Parathyroid adenoma (tissue), 2 donors: ENCODE results near the gene NIT1.

Experiments used
- H2AFZ ChIP-seq: fragments of 300-600 bp; sonication (generic); one replicate; pipeline ENCODE4 v1.7.0; 2017; ENCODE audit warnings: antibody characterized with exemption, mild to moderate bottlenecking
- H3K27ac ChIP-seq: fragments of 300-600 bp; sonication (generic); one replicate; pipeline ENCODE4 v1.7.0; 2017
- H3K27me3 ChIP-seq: fragments of 300-600 bp; sonication (generic); one replicate; pipeline ENCODE4 v1.7.0; 2017; ENCODE audit warnings: low read length; ENCODE audit not compliant: control insufficient read depth, insufficient read depth
- H3K36me3 ChIP-seq: fragments of 300-600 bp; sonication (generic); one replicate; pipeline ENCODE4 v1.7.0; 2017; ENCODE audit warnings: low read length; ENCODE audit not compliant: control insufficient read depth, insufficient read depth
- H3K4me1 ChIP-seq: fragments of 300-600 bp; sonication (generic); one replicate; pipeline ENCODE4 v1.7.0; 2017; ENCODE audit warnings: control low read depth
- H3K4me2 ChIP-seq: fragments of 300-600 bp; sonication (generic); one replicate; pipeline ENCODE4 v1.7.0; 2017; ENCODE audit warnings: low read length
- H3K4me3 ChIP-seq: fragments of 300-600 bp; sonication (generic); one replicate; pipeline ENCODE4 v1.7.0; 2017; ENCODE audit warnings: low read depth, low read length
- H3K79me2 ChIP-seq: fragments of 300-600 bp; sonication (generic); one replicate; pipeline ENCODE4 v1.7.0; 2017; ENCODE audit warnings: control low read depth
- H3K9ac ChIP-seq: fragments of 300-600 bp; sonication (generic); one replicate; pipeline ENCODE4 v1.7.0; 2017; ENCODE audit warnings: mild to moderate bottlenecking
- H3K9me3 ChIP-seq: fragments of 300-600 bp; sonication (generic); one replicate; pipeline ENCODE4 v1.7.0; 2017; ENCODE audit warnings: low read length; ENCODE audit not compliant: control insufficient read depth
- TF ChIP-seq, protein P1 (sequence below): fragments of 300-600 bp; sonication (generic); IDR thresholded peaks from one replicate; pipeline ENCODE4 v1.7.0; 2017; ENCODE audit warnings: antibody characterized with exemption, mild to moderate bottlenecking
- donor health status: primary hyperparathyroidism.

The NIT1 gene

DNA sequence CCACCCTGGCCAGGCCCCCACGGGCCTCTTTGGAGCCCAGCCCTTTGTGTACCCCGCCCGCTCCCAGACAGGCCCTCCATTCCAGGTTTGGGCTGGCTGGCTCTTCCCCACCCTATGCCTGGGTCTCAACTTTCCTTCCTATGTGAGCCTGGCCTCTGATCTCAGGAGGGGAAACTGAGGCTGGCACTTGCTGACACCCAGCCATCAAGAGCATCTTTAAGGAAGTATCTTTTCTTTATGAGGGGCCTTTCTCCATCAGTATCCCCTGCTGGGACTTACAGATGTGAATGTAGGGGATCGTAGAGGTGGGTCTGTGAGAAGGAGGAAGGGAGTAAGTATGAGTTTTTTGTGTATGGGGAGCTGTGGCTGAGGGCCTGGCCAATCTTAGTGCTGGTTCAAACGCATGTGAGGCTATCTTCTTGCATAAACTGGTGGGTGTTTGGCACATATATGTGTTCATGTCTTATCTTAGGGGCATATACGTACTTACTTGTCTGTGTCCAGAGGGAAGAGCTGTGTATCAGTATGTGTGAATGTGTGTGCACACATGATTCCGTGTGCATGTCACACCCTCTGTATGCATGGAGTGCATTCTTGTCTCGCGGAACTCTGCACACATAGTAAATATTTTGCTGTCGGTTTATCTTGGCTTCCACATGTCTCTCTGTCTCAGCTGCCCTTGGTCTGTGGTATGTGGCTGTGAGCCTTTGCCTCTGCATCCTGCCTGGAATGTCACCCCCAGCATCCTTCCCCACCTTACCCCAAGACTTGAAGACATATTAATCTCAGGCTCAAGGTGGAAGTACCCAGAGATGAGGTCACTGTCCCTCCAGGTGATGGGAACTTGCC, 33.9 kb upstream of the NIT1 start:
- no peaks in the 10 kb centered on the region for H3K9me3 ChIP-seq
- no peaks in the 10 kb centered on the region for H3K27me3 ChIP-seq
- no peak overlapping the region for H3K27ac ChIP-seq
- no peak overlapping the region for H2AFZ ChIP-seq
- H3K4me3 ChIP-seq: no peak overlapping the region
- TF ChIP-seq, protein P1, sequence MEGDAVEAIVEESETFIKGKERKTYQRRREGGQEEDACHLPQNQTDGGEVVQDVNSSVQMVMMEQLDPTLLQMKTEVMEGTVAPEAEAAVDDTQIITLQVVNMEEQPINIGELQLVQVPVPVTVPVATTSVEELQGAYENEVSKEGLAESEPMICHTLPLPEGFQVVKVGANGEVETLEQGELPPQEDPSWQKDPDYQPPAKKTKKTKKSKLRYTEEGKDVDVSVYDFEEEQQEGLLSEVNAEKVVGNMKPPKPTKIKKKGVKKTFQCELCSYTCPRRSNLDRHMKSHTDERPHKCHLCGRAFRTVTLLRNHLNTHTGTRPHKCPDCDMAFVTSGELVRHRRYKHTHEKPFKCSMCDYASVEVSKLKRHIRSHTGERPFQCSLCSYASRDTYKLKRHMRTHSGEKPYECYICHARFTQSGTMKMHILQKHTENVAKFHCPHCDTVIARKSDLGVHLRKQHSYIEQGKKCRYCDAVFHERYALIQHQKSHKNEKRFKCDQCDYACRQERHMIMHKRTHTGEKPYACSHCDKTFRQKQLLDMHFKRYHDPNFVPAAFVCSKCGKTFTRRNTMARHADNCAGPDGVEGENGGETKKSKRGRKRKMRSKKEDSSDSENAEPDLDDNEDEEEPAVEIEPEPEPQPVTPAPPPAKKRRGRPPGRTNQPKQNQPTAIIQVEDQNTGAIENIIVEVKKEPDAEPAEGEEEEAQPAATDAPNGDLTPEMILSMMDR: no peak
- no peak overlapping the region for H3K4me2 ChIP-seq
- H3K9ac ChIP-seq: no peak overlapping the region
- H3K36me3 ChIP-seq: no peaks in the 10 kb centered on the region
- H3K4me1 ChIP-seq: no peaks in the 10 kb centered on the region
- no peaks in the 10 kb centered on the region for H3K79me2 ChIP-seq

DNA sequence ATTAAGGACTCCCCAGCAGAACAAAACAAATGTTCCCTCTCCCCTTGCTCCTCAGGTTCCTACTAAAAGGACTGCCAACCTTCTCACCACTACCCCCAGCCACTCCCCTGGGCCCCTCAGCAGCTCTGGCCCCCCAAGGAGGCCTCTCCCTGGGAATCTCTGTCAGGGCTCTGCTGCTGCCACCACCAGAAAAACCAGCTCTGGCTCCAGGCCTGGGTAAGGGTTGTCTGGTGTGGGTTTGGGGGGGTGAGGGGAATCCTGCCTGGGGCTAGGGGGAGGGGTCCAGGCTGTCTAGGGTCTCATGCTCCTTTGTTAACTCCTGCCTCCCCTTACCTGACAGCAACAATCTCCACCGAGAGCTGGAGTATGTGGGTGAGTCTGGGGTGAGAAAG, 33.3 kb upstream of the NIT1 start:
- H3K36me3 ChIP-seq: no peaks in the 10 kb centered on the region
- H3K4me2 ChIP-seq: no peak overlapping the region
- no peaks in the 10 kb centered on the region for H3K79me2 ChIP-seq
- H3K9me3 ChIP-seq: no peaks in the 10 kb centered on the region
- H3K27me3 ChIP-seq: no peaks in the 10 kb centered on the region
- TF ChIP-seq, protein P1: no peak
- H3K27ac ChIP-seq: no peak overlapping the region
- no peak overlapping the region for H3K4me3 ChIP-seq
- H3K9ac ChIP-seq: no peak overlapping the region
- no peaks in the 10 kb centered on the region for H3K4me1 ChIP-seq
- no peak overlapping the region for H2AFZ ChIP-seq

DNA sequence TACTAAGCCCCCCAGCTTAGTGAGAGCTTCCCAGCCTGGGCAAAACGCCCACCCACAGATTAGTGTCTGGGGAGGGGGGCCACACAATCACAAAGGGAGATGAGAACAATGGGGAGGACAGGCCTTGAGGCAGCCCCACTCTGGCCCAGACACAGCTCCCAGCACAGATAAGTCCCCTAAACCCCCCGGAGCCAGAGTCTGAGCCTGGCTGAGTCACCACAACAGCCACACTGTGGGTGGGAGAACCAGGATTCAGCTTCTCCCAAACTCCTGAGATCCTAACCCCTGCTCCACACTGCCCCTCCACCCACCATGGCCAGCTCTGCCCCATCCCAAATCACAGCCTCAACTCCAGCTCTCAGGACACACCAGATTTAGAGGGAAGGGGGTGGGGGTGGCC, 32.7 kb upstream of the NIT1 start:
- Histone ChIP-seq H3K9me3 (no peaks in the 10 kb centered on the region), H3K79me2 (no peaks in the 10 kb centered on the region), H3K4me3 (no peak overlapping the region), H3K36me3 (no peaks in the 10 kb centered on the region), H3K4me1 (no peaks in the 10 kb centered on the region), H2AFZ (no peak overlapping the region), H3K9ac (no peak overlapping the region), H3K27ac (no peak overlapping the region), H3K4me2 (no peak overlapping the region), H3K27me3 (no peaks in the 10 kb centered on the region)
- TF ChIP-seq, protein P1: no peak

DNA sequence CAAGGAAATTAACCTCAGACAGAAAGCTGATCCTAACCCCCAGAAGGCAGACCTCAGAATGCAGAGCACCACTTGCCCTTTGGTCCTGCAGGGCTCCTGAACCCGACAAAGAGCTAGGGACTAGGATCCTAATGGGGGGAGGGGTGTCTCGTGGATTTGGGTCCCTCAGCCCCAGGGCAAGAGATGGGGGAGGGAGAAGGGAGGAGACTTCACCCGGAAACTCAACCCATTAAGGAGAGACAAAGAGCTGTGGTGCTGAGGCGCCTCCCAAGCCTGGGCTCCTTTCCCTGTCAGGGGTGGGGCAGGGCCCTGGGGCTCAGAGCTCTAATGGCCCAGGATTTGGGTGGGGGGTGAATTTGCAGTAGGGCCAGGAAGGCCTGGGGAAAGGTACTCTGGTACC, 31.4 kb upstream of the NIT1 start:
- no peaks in the 10 kb centered on the region for H3K4me1 ChIP-seq
- no peaks in the 10 kb centered on the region for H3K79me2 ChIP-seq
- H3K4me2 ChIP-seq: no peak overlapping the region
- H3K27ac ChIP-seq: no peak overlapping the region
- H3K27me3 ChIP-seq: no peaks in the 10 kb centered on the region
- H3K9me3 ChIP-seq: no peaks in the 10 kb centered on the region
- H3K4me3 ChIP-seq: no peak overlapping the region
- H2AFZ ChIP-seq: no peak overlapping the region
- H3K36me3 ChIP-seq: no peaks in the 10 kb centered on the region
- no peak overlapping the region for H3K9ac ChIP-seq
- TF ChIP-seq, protein P1: no peak

DNA sequence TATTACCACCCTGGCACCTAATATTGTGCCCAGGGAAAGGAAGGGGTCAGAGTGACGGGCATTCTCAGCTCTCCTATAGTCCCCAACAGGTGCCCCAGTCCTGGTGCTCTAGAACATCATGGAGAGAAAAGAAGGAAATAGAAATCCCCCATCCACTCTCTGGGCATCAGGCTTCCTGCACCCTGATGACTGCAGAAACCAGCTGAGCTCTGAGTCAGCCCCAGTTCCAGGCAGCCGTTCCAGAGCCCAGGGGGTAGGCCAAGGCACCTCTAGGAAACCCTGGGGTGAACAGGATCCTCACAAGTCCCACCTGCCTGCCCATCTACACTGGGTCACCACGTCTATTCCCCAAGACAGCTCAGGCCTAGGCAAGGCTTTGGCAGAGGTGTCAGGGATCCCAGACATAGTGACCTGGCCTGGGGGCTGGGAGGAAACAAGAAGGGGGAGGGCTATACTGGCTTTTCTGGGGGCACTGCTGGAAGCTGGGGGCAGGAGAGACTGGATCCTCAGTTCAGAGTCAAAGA, 29.3 kb upstream of the NIT1 start:
- Histone ChIP-seq H2AFZ (no peak overlapping the region), H3K4me3 (no peak overlapping the region), H3K4me2 (no peak overlapping the region), H3K79me2 (no peaks in the 10 kb centered on the region), H3K27me3 (no peaks in the 10 kb centered on the region), H3K4me1 (no peaks in the 10 kb centered on the region), H3K9ac (no peak overlapping the region), H3K36me3 (no peaks in the 10 kb centered on the region), H3K9me3 (no peaks in the 10 kb centered on the region), H3K27ac (no peak overlapping the region)
- TF ChIP-seq, protein P1: no peak
